ENCODE measurements around the gene CSNK1E.

DNA sequence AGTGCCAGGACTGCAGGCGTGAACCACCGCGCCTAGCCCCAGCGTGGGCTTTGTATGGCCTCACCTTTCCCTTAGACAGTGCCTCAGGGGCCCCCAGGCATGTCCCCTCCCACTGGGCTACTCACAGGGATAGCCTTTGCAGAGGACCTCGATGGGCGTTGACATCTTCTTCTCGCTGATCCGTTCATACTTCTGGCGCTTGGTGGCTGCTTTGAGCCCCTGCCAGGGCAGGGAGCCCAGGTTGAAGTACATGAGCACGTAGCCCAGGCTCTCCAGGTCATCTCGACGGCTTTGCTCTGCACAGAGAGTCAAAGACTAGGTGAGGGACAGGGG is 17.5 kb downstream of the CSNK1E start:
- TF ChIP-seq, protein P1, sequence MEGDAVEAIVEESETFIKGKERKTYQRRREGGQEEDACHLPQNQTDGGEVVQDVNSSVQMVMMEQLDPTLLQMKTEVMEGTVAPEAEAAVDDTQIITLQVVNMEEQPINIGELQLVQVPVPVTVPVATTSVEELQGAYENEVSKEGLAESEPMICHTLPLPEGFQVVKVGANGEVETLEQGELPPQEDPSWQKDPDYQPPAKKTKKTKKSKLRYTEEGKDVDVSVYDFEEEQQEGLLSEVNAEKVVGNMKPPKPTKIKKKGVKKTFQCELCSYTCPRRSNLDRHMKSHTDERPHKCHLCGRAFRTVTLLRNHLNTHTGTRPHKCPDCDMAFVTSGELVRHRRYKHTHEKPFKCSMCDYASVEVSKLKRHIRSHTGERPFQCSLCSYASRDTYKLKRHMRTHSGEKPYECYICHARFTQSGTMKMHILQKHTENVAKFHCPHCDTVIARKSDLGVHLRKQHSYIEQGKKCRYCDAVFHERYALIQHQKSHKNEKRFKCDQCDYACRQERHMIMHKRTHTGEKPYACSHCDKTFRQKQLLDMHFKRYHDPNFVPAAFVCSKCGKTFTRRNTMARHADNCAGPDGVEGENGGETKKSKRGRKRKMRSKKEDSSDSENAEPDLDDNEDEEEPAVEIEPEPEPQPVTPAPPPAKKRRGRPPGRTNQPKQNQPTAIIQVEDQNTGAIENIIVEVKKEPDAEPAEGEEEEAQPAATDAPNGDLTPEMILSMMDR (IDR thresholded peaks at IDR 0.05; ENCODE audit: low read depth, low read length) = no peak
- TF ChIP-seq POLR2A (IDR thresholded peaks at IDR 0.05; ENCODE audit: extremely low read depth, insufficient read length) (no peak), MYC (IDR thresholded peaks at IDR 0.05; ENCODE audit: low read depth, low read length) (no peak)
- TF ChIP-seq, protein P2, sequence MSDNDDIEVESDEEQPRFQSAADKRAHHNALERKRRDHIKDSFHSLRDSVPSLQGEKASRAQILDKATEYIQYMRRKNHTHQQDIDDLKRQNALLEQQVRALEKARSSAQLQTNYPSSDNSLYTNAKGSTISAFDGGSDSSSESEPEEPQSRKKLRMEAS (IDR thresholded peaks at IDR 0.05; ENCODE audit: low read depth, low read length) = no peak
